Thoracic aorta (tissue), 2 donors: ENCODE measurements around the gene GALNT12. TPM values are rescaled to one million over a fixed set of nuclear protein-coding genes. Genes with fewer than 3 reads are reported as not detected.

Source experiments
- ATAC-seq: fragments of 150-250 bp; one replicate; pipeline ENCODE4 v1.8.0; 2017; ENCODE audit warnings: low read depth; ENCODE audit not compliant: insufficient number of reproducible peaks, low FRiP score
- DNase-seq: peaks from one replicate; pipeline ENCODE4 v3.0.0-alpha.2; 2020; ENCODE audit warnings: low spot score
- H3K27ac ChIP-seq, 2 donors: fragments of 200-600 bp; sonication (generic); 1 replicate in 1 of 2; 2 replicates in 1 of 2; pipeline ENCODE4 v1.5.1; 2016; ENCODE audit warnings: mild to moderate bottlenecking in 2 of 2, moderate library complexity in 2 of 2
- H3K27me3 ChIP-seq: fragments of 200-600 bp; sonication (generic); replicated peaks from 2 replicates; pipeline ENCODE4 v1.6.0; 2016; ENCODE audit warnings: mild to moderate bottlenecking; ENCODE audit not compliant: insufficient read depth
- H3K36me3 ChIP-seq: fragments of 200-600 bp; sonication (generic); one replicate; pipeline ENCODE4 v1.5.1; 2016
- H3K4me1 ChIP-seq, 2 donors: fragments of 200-600 bp; sonication (generic); 1 replicate in 1 of 2; 2 replicates in 1 of 2; pipeline versions ENCODE4 v1.5.1 to v1.6.0; 2016; ENCODE audit warnings: low read depth in 2 of 2, mild to moderate bottlenecking in 1 of 2; ENCODE audit not compliant: control insufficient read depth in 1 of 2
- H3K4me3 ChIP-seq: fragments of 200-600 bp; sonication (generic); 2 replicates; pipeline ENCODE4 v1.5.1; 2016; ENCODE audit warnings: mild to moderate bottlenecking
- H3K9me3 ChIP-seq: fragments of 200-600 bp; sonication (generic); 2 replicates; pipeline ENCODE4 v1.5.1; 2016
- total RNA-seq, 2 donors: library from RNA; depleted of rRNA; stranded (reverse); fragments of >200 nt; gene quantifications; one replicate each; pipeline versions ENCODE4 v1.1.0 to v1.2.3, GENCODE V29; 2016
- TF ChIP-seq, protein P1 (sequence below): fragments of 200-600 bp; sonication (generic); IDR thresholded peaks from one replicate; pipeline ENCODE4 v1.5.1; 2019; ENCODE audit warnings: antibody characterized with exemption

Gene GALNT12
- total RNA-seq, 2 donors from 2014 or later, result 6.8 to 30.1 TPM

DNA sequence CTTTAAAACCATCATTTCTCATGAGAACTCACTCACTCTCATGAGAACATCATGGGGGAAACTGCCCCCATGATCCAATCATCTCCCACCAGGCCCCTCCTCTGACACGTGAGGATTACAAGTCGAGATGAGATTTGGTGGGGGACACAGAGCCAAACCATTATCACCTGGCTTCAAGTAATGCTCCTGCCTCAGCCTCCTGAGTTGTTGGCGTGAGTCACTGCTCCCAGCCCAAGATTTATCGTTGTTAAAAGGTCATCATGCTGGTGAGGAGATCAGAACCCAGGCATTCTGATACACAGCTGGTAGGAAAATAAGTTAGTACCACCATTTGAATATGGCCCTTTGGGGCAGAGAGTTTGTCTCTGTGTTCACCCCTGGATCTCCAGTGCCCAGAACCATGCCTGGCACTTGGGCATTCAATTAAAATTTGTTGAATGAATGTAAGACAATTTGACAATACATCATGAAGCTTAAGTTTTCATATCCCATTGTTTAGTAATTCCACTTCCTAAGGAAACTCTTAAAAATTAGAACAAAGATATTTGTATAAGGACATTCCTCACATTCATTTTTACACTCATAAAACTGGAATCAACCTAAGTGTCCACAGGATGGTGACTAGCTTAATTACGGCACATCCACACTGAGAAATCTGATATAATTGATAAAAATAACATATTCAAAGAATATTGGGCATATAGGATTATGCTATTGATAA is 78.3 kb downstream of the GALNT12 start:
- Histone ChIP-seq H3K27ac (no peak overlapping the region), H3K4me1 (peaks cover 0 to 17% of the 10 kb centered on the region in 2 donors), H3K36me3 (no peaks in the 10 kb centered on the region), H3K4me3 (no peak overlapping the region), H3K9me3 (no peaks in the 10 kb centered on the region), H3K27me3 (no peaks in the 10 kb centered on the region)
- no peak for DNase-seq
- no peak for ATAC-seq
- TF ChIP-seq, protein P1, sequence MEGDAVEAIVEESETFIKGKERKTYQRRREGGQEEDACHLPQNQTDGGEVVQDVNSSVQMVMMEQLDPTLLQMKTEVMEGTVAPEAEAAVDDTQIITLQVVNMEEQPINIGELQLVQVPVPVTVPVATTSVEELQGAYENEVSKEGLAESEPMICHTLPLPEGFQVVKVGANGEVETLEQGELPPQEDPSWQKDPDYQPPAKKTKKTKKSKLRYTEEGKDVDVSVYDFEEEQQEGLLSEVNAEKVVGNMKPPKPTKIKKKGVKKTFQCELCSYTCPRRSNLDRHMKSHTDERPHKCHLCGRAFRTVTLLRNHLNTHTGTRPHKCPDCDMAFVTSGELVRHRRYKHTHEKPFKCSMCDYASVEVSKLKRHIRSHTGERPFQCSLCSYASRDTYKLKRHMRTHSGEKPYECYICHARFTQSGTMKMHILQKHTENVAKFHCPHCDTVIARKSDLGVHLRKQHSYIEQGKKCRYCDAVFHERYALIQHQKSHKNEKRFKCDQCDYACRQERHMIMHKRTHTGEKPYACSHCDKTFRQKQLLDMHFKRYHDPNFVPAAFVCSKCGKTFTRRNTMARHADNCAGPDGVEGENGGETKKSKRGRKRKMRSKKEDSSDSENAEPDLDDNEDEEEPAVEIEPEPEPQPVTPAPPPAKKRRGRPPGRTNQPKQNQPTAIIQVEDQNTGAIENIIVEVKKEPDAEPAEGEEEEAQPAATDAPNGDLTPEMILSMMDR, result no peak

DNA sequence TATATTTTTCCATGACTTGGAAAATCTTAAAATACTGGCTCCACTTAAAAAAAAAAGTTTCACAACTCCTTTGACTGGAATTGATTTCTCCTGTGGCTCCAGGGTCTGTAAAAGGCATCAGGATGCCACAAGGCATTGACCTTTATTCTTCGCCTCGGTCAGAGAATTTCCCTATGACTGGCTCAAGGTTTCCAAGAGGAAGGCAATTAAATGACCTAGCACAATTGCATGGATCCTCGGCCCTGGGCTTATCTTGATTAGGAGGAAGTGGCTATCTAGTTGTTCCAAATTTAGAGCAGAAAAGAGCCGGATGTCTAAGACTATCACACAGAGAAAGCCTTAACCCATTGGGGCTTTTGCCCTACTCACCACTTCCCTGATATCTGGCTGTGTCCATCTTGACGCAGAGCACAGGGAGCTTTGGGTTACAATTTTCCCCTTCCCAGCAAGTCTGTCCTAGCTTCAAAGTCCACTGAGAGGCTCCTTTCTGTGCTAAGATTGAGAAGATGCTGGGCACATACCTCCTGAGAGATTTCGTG is 79.3 kb downstream of the GALNT12 start:
- TF ChIP-seq, protein P1, result no peak

DNA sequence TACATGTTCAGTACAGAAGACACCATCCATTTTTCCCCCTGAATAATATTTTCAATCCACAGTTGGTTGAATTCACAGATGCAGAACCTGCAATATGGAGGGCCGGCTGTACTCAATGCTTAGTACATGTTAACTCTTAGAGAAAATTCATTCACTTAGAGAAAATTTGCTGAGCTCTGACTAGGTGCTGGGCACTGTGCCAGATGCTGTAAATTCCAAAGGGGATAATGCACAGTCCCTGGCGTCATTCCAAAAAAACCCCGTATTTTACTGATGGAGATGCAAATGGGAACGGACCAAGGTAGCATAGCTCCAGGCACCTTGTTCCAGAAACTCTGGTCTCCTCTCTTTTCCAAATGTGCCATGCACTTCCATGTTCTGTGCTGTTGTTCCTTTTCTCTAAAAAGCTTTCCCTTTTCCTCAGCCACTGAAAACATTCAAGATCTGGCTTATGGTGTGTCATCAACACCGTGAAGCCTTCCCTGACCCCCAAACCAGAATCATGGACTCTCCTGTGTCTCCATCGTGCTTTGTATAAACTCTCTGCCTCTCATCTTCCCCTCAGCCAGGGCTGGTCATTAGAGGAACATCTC is 80.5 kb downstream of the GALNT12 start:
- peaks cover 0 to 15% of the 10 kb centered on the region in 2 donors for H3K4me1 ChIP-seq
- TF ChIP-seq, protein P1, result no peak
- DNase-seq (no peak), ATAC-seq (no peak)
- no peak overlapping the region for H3K4me3 ChIP-seq
- no peaks in the 10 kb centered on the region for H3K9me3 ChIP-seq
- no peaks in the 10 kb centered on the region for H3K36me3 ChIP-seq
- H3K27me3 ChIP-seq, result no peaks in the 10 kb centered on the region
- H3K27ac ChIP-seq, result no peak overlapping the region

More for the DNA sequence above, 79.3 kb downstream of the GALNT12 start:
- ATAC-seq (peak; percentile 33), DNase-seq (no peak)
- no peak overlapping the region for H3K27ac ChIP-seq
- no peaks in the 10 kb centered on the region for H3K9me3 ChIP-seq
- H3K27me3 ChIP-seq, result no peaks in the 10 kb centered on the region
- peaks cover 0 to 15% of the 10 kb centered on the region in 2 donors for H3K4me1 ChIP-seq
- H3K4me3 ChIP-seq, result no peak overlapping the region
- no peaks in the 10 kb centered on the region for H3K36me3 ChIP-seq

DNA sequence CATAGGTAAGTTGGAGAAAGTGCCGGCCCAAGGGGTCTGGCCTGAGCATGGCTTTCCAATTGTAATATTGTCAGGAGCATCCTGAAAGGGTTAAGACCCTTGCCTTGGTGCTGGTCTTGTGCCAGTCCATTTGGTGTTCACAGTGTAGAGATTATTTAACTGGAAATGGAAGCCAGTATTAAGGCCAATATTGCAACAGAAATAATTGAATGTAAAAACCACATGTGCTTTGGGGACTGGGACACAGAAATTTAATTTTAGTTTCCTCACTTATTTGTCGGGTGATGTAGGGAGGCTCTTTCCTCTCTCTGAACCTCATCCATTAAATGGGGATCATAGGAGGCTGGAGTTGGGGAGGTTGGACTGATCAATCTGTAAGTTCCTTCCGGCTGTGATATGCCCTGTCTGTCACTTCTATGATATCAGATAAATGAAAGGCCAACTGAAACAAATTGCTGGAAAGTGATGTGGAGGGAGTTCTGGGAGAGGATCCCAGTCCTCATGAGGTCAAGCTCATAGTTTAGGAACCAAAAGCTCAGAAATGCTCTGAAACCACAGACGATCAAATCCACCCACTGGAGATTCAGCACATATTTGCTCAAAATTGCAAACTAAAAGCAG is 81.4 kb downstream of the GALNT12 start:
- H3K9me3 ChIP-seq, result no peaks in the 10 kb centered on the region
- H3K27me3 ChIP-seq, result no peaks in the 10 kb centered on the region
- H3K4me1 ChIP-seq, result peaks cover 0 to 15% of the 10 kb centered on the region in 2 donors
- ATAC-seq (no peak), DNase-seq (no peak)
- H3K27ac ChIP-seq, result no peak overlapping the region
- H3K36me3 ChIP-seq, result no peaks in the 10 kb centered on the region
- no peak overlapping the region for H3K4me3 ChIP-seq
- TF ChIP-seq, protein P1, result no peak

DNA sequence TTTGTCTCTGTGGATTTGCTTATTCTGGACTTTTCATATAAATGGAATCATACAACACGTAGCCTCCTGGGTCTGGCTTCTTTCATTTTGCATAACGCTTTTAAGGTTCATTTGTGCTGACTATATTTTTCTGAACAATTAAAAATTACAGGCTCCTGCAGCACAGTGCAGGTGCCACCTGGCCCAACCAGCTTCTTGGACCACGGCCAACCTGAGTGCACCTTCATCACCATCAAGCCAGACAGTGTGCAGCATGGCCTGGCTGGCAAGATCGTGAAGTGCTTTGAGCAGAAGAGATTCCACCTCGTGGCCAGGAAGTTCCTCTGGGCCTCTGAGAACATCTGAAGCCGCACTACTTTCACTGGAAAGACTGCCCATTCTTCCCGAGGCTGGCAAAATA is 82.8 kb downstream of the GALNT12 start:
- Histone ChIP-seq H3K27ac (no peak overlapping the region), H3K27me3 (no peaks in the 10 kb centered on the region), H3K4me1 (peaks cover 0 to 8% of the 10 kb centered on the region in 2 donors), H3K9me3 (no peaks in the 10 kb centered on the region), H3K36me3 (no peaks in the 10 kb centered on the region), H3K4me3 (no peak overlapping the region)
- DNase-seq (no peak), ATAC-seq (no peak)
- TF ChIP-seq, protein P1, result no peak
